Neutrophil (primary cell): Measurements from ENCODE around the gene ZNF83.
"Not testable (repeated sequence)": the region's sequence is repeated elsewhere in the genome, so short reads cannot be mapped to it uniquely, and the experiment has no call there.

Experiments used
- H3K27ac ChIP-seq: fragments of 200-600 bp; sonication (generic); 2 replicates; pipeline ENCODE4 v1.5.1; 2016; ENCODE audit warnings: mild to moderate bottlenecking, moderate library complexity
- H3K27me3 ChIP-seq: fragments of 200-600 bp; sonication (generic); 2 replicates; pipeline ENCODE4 v1.6.0; 2016; ENCODE audit warnings: mild to moderate bottlenecking
- H3K36me3 ChIP-seq: fragments of 200-600 bp; sonication (generic); 2 replicates; pipeline ENCODE4 v1.5.1; 2017
- H3K4me1 ChIP-seq, 2 experiments: fragments of 200-600 bp in 1 of 2; sonication (generic) in 1 of 2; 1 replicate in 1 of 2; 2 replicates in 1 of 2; pipeline versions ENCODE4 v1.5.1 to v1.6.1; 2013 to 2016; ENCODE audit warnings: low read depth in 1 of 2, low read length in 1 of 2, mild to moderate bottlenecking in 1 of 2, moderate library complexity in 1 of 2; ENCODE audit not compliant: control insufficient read depth in 1 of 2, insufficient read depth in 1 of 2
- H3K4me3 ChIP-seq, 2 experiments: fragments of 200-600 bp in 1 of 2; sonication (generic) in 1 of 2; 1 replicate in 1 of 2; 2 replicates in 1 of 2; pipeline ENCODE4 v1.5.1; 2013 to 2016; ENCODE audit warnings: low read depth in 1 of 2, low read length in 1 of 2, mild to moderate bottlenecking in 1 of 2, moderate library complexity in 1 of 2
- H3K9me3 ChIP-seq: fragments of 200-600 bp; sonication (generic); 2 replicates; pipeline ENCODE4 v1.5.1; 2016
- TF ChIP-seq, protein P1 (sequence below): fragments of 200-600 bp; sonication (generic); IDR thresholded peaks from 2 replicates; pipeline ENCODE4 v1.5.1; 2016; ENCODE audit warnings: antibody characterized with exemption

Gene ZNF83

DNA sequence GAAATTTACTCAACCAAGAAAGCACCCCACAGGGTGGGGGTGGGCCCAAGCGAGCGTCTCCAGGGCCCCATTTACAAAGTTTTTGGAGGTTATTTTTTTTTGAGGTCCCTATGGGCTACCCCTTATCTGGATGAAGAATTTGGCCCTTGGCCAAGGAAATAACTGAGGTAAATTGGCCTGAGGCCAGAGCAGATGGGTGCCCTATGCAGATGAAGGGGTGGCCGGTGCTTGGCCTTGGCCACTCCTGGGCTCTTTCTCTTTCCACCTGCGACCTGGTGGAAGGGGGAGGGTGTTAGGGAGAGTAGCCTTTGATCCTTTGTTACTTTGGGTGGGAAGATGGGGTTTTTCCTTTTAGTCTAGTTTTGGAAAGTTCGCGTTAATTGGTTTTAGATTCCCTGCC, 52.6 kb downstream of the ZNF83 start:
- H3K9me3 ChIP-seq = peaks cover 32% of the 10 kb centered on the region

DNA sequence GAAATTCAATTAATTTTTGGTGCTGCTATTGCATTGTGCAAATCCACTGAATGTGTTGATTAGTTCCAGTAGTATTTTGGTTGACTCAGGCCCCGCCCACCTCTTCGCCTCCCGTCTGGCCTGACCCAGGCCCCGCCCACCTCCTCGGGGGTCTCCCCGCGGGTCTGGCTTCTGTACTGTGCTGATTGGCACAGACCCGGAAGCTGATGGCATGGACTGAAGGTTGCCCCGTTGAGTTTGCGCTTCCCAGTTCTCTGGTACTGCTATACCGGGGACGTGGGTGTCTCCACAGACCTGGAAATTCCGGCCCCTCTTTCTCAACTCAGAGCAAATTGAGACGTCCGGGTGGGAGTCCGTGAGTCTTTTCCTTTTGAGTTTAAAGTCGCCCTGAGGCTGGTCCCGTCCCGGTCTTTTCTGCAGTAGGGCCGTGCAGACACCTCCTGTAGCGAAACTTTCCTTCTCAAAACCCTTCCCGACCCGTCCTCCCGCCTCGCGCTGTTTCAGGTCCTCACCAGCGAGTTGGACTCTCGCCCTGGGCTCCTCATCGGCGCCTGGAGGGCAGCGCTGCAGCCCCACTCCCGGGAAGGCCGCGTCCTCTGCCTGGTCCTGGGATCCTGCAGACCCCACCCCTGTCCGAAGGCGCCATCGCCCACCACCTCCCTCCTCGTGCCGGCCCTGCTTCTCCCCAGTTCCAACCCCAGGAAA, 53.3 kb downstream of the ZNF83 start:
- Histone ChIP-seq H3K36me3 (peaks cover 49% of the 10 kb centered on the region), H3K9me3 (peaks cover 32% of the 10 kb centered on the region), H3K4me3 (no peak overlapping the region), H3K4me1 (no peaks in the 10 kb centered on the region), H3K27me3 (no peaks in the 10 kb centered on the region), H3K27ac (no peak overlapping the region)
- TF ChIP-seq, protein P1, sequence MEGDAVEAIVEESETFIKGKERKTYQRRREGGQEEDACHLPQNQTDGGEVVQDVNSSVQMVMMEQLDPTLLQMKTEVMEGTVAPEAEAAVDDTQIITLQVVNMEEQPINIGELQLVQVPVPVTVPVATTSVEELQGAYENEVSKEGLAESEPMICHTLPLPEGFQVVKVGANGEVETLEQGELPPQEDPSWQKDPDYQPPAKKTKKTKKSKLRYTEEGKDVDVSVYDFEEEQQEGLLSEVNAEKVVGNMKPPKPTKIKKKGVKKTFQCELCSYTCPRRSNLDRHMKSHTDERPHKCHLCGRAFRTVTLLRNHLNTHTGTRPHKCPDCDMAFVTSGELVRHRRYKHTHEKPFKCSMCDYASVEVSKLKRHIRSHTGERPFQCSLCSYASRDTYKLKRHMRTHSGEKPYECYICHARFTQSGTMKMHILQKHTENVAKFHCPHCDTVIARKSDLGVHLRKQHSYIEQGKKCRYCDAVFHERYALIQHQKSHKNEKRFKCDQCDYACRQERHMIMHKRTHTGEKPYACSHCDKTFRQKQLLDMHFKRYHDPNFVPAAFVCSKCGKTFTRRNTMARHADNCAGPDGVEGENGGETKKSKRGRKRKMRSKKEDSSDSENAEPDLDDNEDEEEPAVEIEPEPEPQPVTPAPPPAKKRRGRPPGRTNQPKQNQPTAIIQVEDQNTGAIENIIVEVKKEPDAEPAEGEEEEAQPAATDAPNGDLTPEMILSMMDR = no peak

More for the DNA sequence above, 52.6 kb downstream of the ZNF83 start:
- H3K4me1 ChIP-seq = no peaks in the 10 kb centered on the region
- H3K27me3 ChIP-seq = no peaks in the 10 kb centered on the region
- no peak overlapping the region for H3K4me3 ChIP-seq
- H3K36me3 ChIP-seq = peaks cover 48% of the 10 kb centered on the region
- TF ChIP-seq, protein P1 = no peak
- no peak overlapping the region for H3K27ac ChIP-seq

DNA sequence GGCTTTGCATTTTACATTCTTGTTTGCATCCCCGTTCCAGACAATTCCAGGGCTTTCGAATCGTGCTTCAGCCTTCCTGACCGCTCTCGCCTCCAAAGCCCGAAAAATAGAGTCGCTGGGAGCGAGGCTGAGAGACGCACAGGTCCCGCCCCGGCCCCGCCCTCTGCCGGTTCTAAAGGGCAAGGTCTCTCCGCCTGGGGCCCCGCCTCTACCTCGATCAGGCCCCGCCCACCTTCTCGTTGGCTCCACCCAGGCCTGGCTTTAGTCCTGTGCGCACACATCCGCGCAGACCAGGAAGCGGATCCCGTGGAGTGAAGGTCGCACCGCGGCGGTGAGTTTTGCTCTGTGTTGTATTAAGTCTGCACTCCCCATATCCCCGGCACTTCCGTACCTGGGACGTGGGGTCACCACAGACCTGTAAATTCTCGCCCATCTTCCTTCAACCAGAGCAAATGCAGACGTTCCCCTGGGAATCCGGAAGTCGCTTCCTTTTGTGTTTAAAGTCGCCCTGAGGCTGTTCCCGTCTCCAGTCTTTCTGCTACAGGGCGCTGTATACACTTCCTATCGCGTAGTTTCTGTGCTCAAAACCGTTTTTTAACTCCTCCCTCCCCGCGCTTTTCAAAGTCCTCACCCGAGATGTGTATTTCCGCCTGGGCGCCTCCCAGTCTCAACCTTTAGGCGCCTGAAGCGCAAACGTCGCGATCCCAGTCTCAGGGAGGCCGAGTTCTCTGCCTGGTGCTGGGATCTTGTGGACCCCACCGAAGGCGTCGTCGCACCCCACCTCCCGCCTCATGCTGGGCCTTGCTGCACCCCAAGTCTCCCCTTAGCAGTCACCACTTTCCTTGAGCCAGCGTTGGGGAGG, 67.9 kb downstream of the ZNF83 start, which contains the start of gene ZNF701:
ZNF701 (plus strand) TSS at position 288 of the 862 bp plus-strand sequence. CDS start 3,861 bp downstream, outside the sequence.
- H3K36me3 ChIP-seq = peaks cover 34% of the 10 kb centered on the region
- no peaks in the 10 kb centered on the region for H3K9me3 ChIP-seq
- H3K27ac ChIP-seq = peak within 1 kb of the TSS; percentile 92
- H3K27me3 ChIP-seq = no peaks in the 10 kb centered on the region
- peaks cover 11 to 13% of the 10 kb centered on the region in 2 experiments for H3K4me1 ChIP-seq
- TF ChIP-seq, protein P1 = peak; percentile 77
- H3K4me3 ChIP-seq = peak within 1 kb of the TSS; percentile 90 to 92

DNA sequence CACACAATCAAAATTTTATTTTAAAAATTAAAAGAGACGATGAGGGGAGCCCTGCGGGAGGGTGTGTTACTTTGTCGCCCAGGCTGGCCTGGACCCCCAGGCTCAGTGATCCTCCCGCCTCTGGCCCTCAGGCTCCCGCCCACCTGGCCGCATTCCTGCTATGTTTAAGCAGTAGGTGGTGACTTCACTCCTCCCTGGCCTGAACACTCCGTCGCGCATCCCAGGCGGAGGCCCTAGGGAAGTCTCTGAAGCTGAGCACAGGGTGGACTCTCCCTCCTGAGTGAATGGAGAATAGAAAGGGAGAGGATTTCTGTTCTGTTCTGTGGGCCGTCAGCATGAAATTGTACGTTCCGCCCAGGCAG, 68.5 kb downstream of the ZNF83 start:
- peak overlapping the region; percentile 90 to 92 for H3K4me3 ChIP-seq
- peak overlapping the region; percentile 92 for H3K27ac ChIP-seq

DNA sequence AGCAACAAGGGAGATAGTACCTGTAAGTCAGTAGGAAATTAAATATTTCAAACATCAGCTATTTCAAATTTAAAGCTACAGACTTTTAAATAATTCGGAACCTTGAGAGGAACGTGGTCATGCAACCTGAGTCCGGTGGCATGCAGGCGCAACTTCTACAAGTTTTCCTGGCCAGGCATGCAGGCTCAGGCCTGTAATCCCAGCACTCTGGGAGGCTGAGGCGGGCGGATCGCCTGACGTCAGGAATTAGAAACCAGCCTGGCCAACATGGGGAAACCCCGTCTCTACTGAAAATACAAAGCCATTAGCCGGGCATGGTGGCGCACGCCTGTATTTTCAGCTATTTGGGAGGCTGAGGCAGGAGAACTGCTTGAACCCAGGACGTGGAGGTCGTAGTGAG, 70.2 kb downstream of the ZNF83 start:
- TF ChIP-seq, protein P1 = no peak
- no peak overlapping the region for H3K4me3 ChIP-seq
- no peak overlapping the region for H3K27ac ChIP-seq
- peaks cover 11% of the 10 kb centered on the region for H3K36me3 ChIP-seq
- H3K4me1 ChIP-seq = peaks cover 11 to 13% of the 10 kb centered on the region in 2 experiments
- H3K27me3 ChIP-seq = no peaks in the 10 kb centered on the region
- peaks cover 19% of the 10 kb centered on the region for H3K9me3 ChIP-seq

More for the DNA sequence above, 68.5 kb downstream of the ZNF83 start:
- H3K27me3 ChIP-seq, H3K9me3 ChIP-seq: not testable (repeated sequence)
- peaks cover 11 to 13% of the 10 kb centered on the region in 2 experiments for H3K4me1 ChIP-seq
- peaks cover 28% of the 10 kb centered on the region for H3K36me3 ChIP-seq

DNA sequence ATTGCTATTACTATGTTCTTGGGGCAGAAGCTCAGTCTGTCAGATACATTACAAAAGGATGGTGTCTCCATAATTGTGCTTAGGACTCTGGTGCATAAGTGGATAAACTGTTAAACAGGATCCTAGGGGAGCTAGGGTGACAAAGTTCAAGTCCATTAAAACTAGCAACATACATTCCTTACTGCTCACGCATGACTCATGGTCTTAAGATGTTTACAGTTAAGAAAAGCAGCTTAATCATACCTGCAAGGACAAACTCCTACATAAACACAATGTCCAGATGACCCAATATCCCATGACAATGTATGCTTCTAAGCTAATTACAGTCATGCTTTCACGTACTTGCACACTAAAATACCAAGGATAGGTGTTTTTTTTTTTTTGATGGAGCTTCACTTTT, 71.6 kb downstream of the ZNF83 start:
- no peaks in the 10 kb centered on the region for H3K36me3 ChIP-seq
- H3K4me1 ChIP-seq = peaks cover 11 to 13% of the 10 kb centered on the region in 2 experiments
- no peaks in the 10 kb centered on the region for H3K27me3 ChIP-seq
- no peak overlapping the region for H3K27ac ChIP-seq
- H3K9me3 ChIP-seq = peaks cover 27% of the 10 kb centered on the region
- TF ChIP-seq, protein P1 = no peak
- no peak overlapping the region for H3K4me3 ChIP-seq
